ENCODE data around the gene MAPK11. TPM values are rescaled to one million over a fixed set of nuclear protein-coding genes. Genes with fewer than 3 reads are reported as not detected.

The MAPK11 gene
- total and polyA plus RNA-seq, 2 donors (not counting 1 experiment from before 2014, with no cell fraction given) = 8.1 to 9.9 TPM

- TF ChIP-seq EZH2 (IDR thresholded peaks at IDR 0.05; ENCODE audit: borderline replicate concordance, insufficient read depth, low read depth, low read length, poor library complexity, severe bottlenecking) (no peak), CTCF (IDR thresholded peaks at IDR 0.05) (no peak)
- Histone ChIP-seq H3K36me3 (replicated peaks in 1 of 2; ENCODE audit: control extremely low read depth in 1 of 2, control insufficient read depth in 1 of 2, extremely low read depth in 1 of 2, insufficient read depth in 2 of 2, low read length in 1 of 2) (no peaks in the 10 kb centered on the region), H3K4me2 (replicated peaks; ENCODE audit: low read depth, low read length, poor library complexity, severe bottlenecking) (no peak overlapping the region), H3K9ac (ENCODE audit: low read length) (no peak overlapping the region), H3K27ac (ENCODE audit: low read length in 2 of 2) (no peak overlapping the region), H3K9me3 (ENCODE audit: control extremely low read depth in 1 of 3, control insufficient read depth in 2 of 3, insufficient read depth in 1 of 3, low read length in 2 of 3) (peaks cover 0 to 3% (median 0%) of the 10 kb centered on the region in 3 donors), H3K4me3 (ENCODE audit: control extremely low read depth in 1 of 5, extremely low read depth in 1 of 5, insufficient read depth in 1 of 5, low read depth in 2 of 5, low read length in 4 of 5) (no peak overlapping the region), H3K27me3 (replicated peaks in 1 of 4; ENCODE audit: control extremely low read depth in 1 of 4, control insufficient read depth in 3 of 4, insufficient read depth in 4 of 4, low read length in 3 of 4) (peaks cover 0 to 11% (median 5%) of the 10 kb centered on the region in 4 experiments), H3K79me2 (ENCODE audit: control insufficient read depth, insufficient read depth, low read length) (no peaks in the 10 kb centered on the region), H2AFZ (ENCODE audit: insufficient read depth, low read depth, low read length, poor library complexity, severe bottlenecking) (no peak overlapping the region), H4K20me1 (ENCODE audit: control insufficient read depth, insufficient read depth, low read length, poor library complexity, severe bottlenecking) (no peaks in the 10 kb centered on the region), H3K4me1 (ENCODE audit: control insufficient read depth in 2 of 2, insufficient read depth in 2 of 2, low read length in 2 of 2) (peaks cover 5 to 10% of the 10 kb centered on the region in 2 donors)
- no peak overlapping the region for H3K4me3 Mint-ChIP-seq
- 86% methylated on average over 20 of the region's 21 CpGs for WGBS (ENCODE audit: insufficient coverage)
- intact Hi-C loops (cut with micrococcal nuclease) = no loop called here
- ChIA-PET POLR2A (no interaction called here), CTCF (no interaction called here)
- DNase-seq (no peak), ATAC-seq (ENCODE audit: low read depth) (no peak)
- H3K9me3 Mint-ChIP-seq (ENCODE audit: insufficient read depth) = no peaks in the 10 kb centered on the region
- H3K27me3 Mint-ChIP-seq = no peaks in the 10 kb centered on the region
- peaks cover 2% of the 10 kb centered on the region for H3K4me1 Mint-ChIP-seq
- H3K27ac Mint-ChIP-seq = no peak overlapping the region
Observed at GRCh38 chr22:50286275-50286674, 16.1 kb upstream of the MAPK11 start.

GRCh38 chr22:50285568-50286229 lies 15.5 kb upstream of the MAPK11 start:
- Histone ChIP-seq H3K4me2 (replicated peaks; ENCODE audit: low read depth, low read length, poor library complexity, severe bottlenecking) (no peak overlapping the region), H3K27ac (ENCODE audit: low read length in 2 of 2) (no peak overlapping the region), H2AFZ (ENCODE audit: insufficient read depth, low read depth, low read length, poor library complexity, severe bottlenecking) (no peak overlapping the region), H3K4me3 (ENCODE audit: control extremely low read depth in 1 of 5, extremely low read depth in 1 of 5, insufficient read depth in 1 of 5, low read depth in 2 of 5, low read length in 4 of 5) (no peak overlapping the region), H4K20me1 (ENCODE audit: control insufficient read depth, insufficient read depth, low read length, poor library complexity, severe bottlenecking) (no peaks in the 10 kb centered on the region), H3K9ac (ENCODE audit: low read length) (no peak overlapping the region), H3K36me3 (replicated peaks in 1 of 2; ENCODE audit: control extremely low read depth in 1 of 2, control insufficient read depth in 1 of 2, extremely low read depth in 1 of 2, insufficient read depth in 2 of 2, low read length in 1 of 2) (no peaks in the 10 kb centered on the region), H3K9me3 (ENCODE audit: control extremely low read depth in 1 of 3, control insufficient read depth in 2 of 3, insufficient read depth in 1 of 3, low read length in 2 of 3) (peaks cover 0 to 4% (median 0%) of the 10 kb centered on the region in 3 donors), H3K27me3 (replicated peaks in 1 of 4; ENCODE audit: control extremely low read depth in 1 of 4, control insufficient read depth in 3 of 4, insufficient read depth in 4 of 4, low read length in 3 of 4) (peaks cover 0 to 5% (median 2%) of the 10 kb centered on the region in 4 experiments), H3K79me2 (ENCODE audit: control insufficient read depth, insufficient read depth, low read length) (no peaks in the 10 kb centered on the region), H3K4me1 (ENCODE audit: control insufficient read depth in 2 of 2, insufficient read depth in 2 of 2, low read length in 2 of 2) (peaks cover 0 to 4% of the 10 kb centered on the region in 2 donors)
- Mint-ChIP-seq H3K9me3 (ENCODE audit: insufficient read depth) (no peaks in the 10 kb centered on the region), H3K4me1 (no peaks in the 10 kb centered on the region), H3K27me3 (no peaks in the 10 kb centered on the region), H3K27ac (peak overlapping the region; percentile 20), H3K4me3 (no peak overlapping the region)
- ATAC-seq (ENCODE audit: low read depth) = no peak
- intact Hi-C loops (cut with micrococcal nuclease) = no loop called here
- CTCF ChIA-PET = no interaction called here
- POLR2A ChIA-PET = no interaction called here
- TF ChIP-seq CTCF (IDR thresholded peaks at IDR 0.05) = no peak
- TF ChIP-seq EZH2 (IDR thresholded peaks at IDR 0.05; ENCODE audit: borderline replicate concordance, insufficient read depth, low read depth, low read length, poor library complexity, severe bottlenecking) = no peak
- 97% methylated on average over 28 of the region's 34 CpGs for WGBS (ENCODE audit: insufficient coverage)
- DNase-seq = no peak

Data from B cell (primary cell).